ENCODE measurements around the gene AFAP1L2. TPM values are rescaled to one million over a fixed set of nuclear protein-coding genes. Genes with fewer than 3 reads are reported as not detected.

Gene AFAP1L2
- total RNA-seq, 1 donor from 2014 or later, result 0.98 TPM

- Mint-ChIP-seq H3K4me3 (ENCODE audit: low read depth) (no peak overlapping the region), H3K27me3 (peaks cover 8% of the 10 kb centered on the region), H3K9me3 (ENCODE audit: low read depth) (no peaks in the 10 kb centered on the region), H3K27ac (no peak overlapping the region), H3K4me1 (ENCODE audit: low read depth) (peaks cover 37% of the 10 kb centered on the region), H3K36me3 (ENCODE audit: insufficient read depth) (no peaks in the 10 kb centered on the region)
- no peak for DNase-seq (ENCODE audit: low spot score, unreplicated experiment)
- TF ChIP-seq CTCF (IDR thresholded peaks at IDR 0.05; ENCODE audit: unreplicated experiment), result no peak
Measured at GRCh38 chr10:114362826-114363355, 41.4 kb downstream of the AFAP1L2 start.

- Mint-ChIP-seq H3K27ac (no peak overlapping the region), H3K9me3 (ENCODE audit: low read depth) (no peaks in the 10 kb centered on the region), H3K4me1 (ENCODE audit: low read depth) (peaks cover 21% of the 10 kb centered on the region), H3K27me3 (peaks cover 13% of the 10 kb centered on the region), H3K36me3 (ENCODE audit: insufficient read depth) (no peaks in the 10 kb centered on the region), H3K4me3 (ENCODE audit: low read depth) (no peak overlapping the region)
- no peak for DNase-seq (ENCODE audit: low spot score, unreplicated experiment)
- TF ChIP-seq CTCF (IDR thresholded peaks at IDR 0.05; ENCODE audit: unreplicated experiment), result no peak
Measured at GRCh38 chr10:114359953-114360345, 44.4 kb downstream of the AFAP1L2 start.

DNA sequence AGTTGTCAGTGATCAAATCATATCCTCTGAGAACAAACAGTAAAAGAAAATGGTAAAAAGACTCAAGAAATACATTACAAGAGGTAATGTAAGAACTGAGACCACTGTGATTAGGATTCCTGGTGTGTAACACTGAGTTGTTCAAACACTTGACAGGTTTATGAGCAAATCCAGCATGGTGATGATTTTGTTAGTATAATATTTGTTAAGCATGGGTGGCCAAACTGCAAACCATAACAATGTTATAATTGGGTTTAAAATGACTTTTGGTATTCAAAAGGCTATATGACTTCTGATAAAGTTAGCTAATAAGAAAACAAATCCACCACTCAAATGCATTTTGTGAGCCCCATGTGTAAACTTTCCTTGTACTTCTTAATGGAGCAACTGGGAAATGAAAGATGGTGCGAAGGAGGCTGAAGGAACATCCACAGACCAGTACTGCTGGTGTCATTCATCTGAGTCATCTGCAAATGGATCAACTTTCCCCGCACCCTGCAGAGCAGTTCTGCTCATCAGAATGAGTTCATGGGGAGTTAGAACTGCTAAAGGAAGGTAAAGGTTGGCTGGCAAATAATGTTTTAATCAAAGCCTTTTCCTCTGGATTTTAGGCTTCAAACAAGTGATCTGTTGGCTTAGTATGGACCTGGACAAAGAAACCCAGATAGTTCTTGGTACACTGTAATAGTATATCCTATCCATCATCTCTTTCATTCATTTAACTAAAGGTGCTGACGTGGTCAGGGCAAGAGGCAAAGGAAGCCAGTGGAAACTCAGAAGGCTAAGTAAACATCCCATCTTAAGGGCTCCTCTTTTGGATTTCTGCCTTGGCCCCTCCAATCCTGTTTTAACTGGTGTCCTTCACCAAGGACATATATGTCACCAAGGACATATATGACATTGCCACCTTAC lies 45.0 kb downstream of the AFAP1L2 start:
- DNase-seq (ENCODE audit: low spot score, unreplicated experiment), result no peak
- H3K9me3 Mint-ChIP-seq (ENCODE audit: low read depth), result no peaks in the 10 kb centered on the region
- H3K27ac Mint-ChIP-seq, result no peak overlapping the region
- H3K27me3 Mint-ChIP-seq, result peaks cover 13% of the 10 kb centered on the region
- no peak overlapping the region for H3K4me3 Mint-ChIP-seq (ENCODE audit: low read depth)
- no peak for TF ChIP-seq CTCF (IDR thresholded peaks at IDR 0.05; ENCODE audit: unreplicated experiment)
- peaks cover 18% of the 10 kb centered on the region for H3K4me1 Mint-ChIP-seq (ENCODE audit: low read depth)
- no peaks in the 10 kb centered on the region for H3K36me3 Mint-ChIP-seq (ENCODE audit: insufficient read depth)

- DNase-seq (ENCODE audit: low spot score, unreplicated experiment), result no peak
- H3K27ac Mint-ChIP-seq, result no peak overlapping the region
Measured at GRCh38 chr10:114357515-114357996, 46.7 kb downstream of the AFAP1L2 start.

More at GRCh38 chr10:114357515-114357996, 46.7 kb downstream of the AFAP1L2 start:
- Mint-ChIP-seq H3K36me3 (ENCODE audit: insufficient read depth) (no peaks in the 10 kb centered on the region), H3K4me3 (ENCODE audit: low read depth) (no peak overlapping the region), H3K4me1 (ENCODE audit: low read depth) (peaks cover 10% of the 10 kb centered on the region), H3K27me3 (peaks cover 15% of the 10 kb centered on the region), H3K9me3 (ENCODE audit: low read depth) (no peaks in the 10 kb centered on the region)
- TF ChIP-seq CTCF (IDR thresholded peaks at IDR 0.05; ENCODE audit: unreplicated experiment), result no peak

All from progenitor cell of endocrine pancreas (in vitro differentiated cells).